Fibroblast of lung (primary cell): ENCODE measurements around the gene ANKFN1. TPM values are rescaled to one million over a fixed set of nuclear protein-coding genes. Genes with fewer than 3 reads are reported as not detected.

Experiments
- DNase-seq, 2 donors: peaks; one replicate each; pipeline versions ENCODE4 v3.0.0 to v3.0.0-alpha.2; 2010; ENCODE audit warnings: low read depth in 2 of 2
- H2AFZ ChIP-seq: 2 replicates; pipeline ENCODE4 v1.5.1; 2012; ENCODE audit warnings: low read length, control low read depth, inconsistent platforms
- H3K27ac ChIP-seq: 2 replicates; pipeline ENCODE4 v1.5.1; 2011; ENCODE audit warnings: low read length, control low read depth; ENCODE audit not compliant: insufficient read depth
- H3K27me3 ChIP-seq: 2 replicates; pipeline ENCODE4 v1.5.1; 2011; ENCODE audit warnings: mild to moderate bottlenecking, low read length; ENCODE audit not compliant: control insufficient read depth, insufficient read depth
- H3K36me3 ChIP-seq: 2 replicates; pipeline ENCODE4 v1.5.1; 2011; ENCODE audit warnings: low read length; ENCODE audit not compliant: control insufficient read depth, insufficient read depth
- H3K4me1 ChIP-seq: 2 replicates; pipeline ENCODE4 v1.5.1; 2011; ENCODE audit warnings: low read length; ENCODE audit not compliant: control insufficient read depth, insufficient read depth; ENCODE audit errors: extremely low read depth
- H3K4me2 ChIP-seq: 2 replicates; pipeline ENCODE4 v1.5.1; 2011; ENCODE audit warnings: low read length, control low read depth; ENCODE audit not compliant: insufficient read depth; ENCODE audit errors: extremely low read depth
- H3K4me3 ChIP-seq, 4 experiments: fragments of 200-600 bp in 1 of 4; sonication (generic) in 1 of 4; replicated peaks in 1 of 4; 2 replicates each; pipeline ENCODE4 v1.5.1; 2011 to 2016; ENCODE audit warnings: low read length in 4 of 4, low read depth in 3 of 4, mild to moderate bottlenecking in 3 of 4, control low read depth in 2 of 4, inconsistent platforms in 1 of 4, mixed read lengths in 1 of 4; ENCODE audit not compliant: insufficient read depth in 1 of 4; ENCODE audit errors: control extremely low read depth in 1 of 4
- H3K79me2 ChIP-seq: 2 replicates; pipeline ENCODE4 v1.5.1; 2012; ENCODE audit warnings: mild to moderate bottlenecking, low read length, inconsistent platforms; ENCODE audit not compliant: control insufficient read depth, insufficient read depth
- H3K9ac ChIP-seq: 2 replicates; pipeline ENCODE4 v1.5.1; 2011; ENCODE audit warnings: mild to moderate bottlenecking, low read length, control low read depth; ENCODE audit not compliant: insufficient read depth
- H3K9me3 ChIP-seq: 2 replicates; pipeline ENCODE4 v1.5.1; 2012; ENCODE audit warnings: low read depth, low read length; ENCODE audit not compliant: control insufficient read depth, insufficient read depth
- H4K20me1 ChIP-seq: 2 replicates; pipeline ENCODE4 v1.5.1; 2011; ENCODE audit warnings: low read length; ENCODE audit not compliant: control insufficient read depth, insufficient read depth; ENCODE audit errors: extremely low read depth
- CTCF ChIP-seq, 2 donors: IDR thresholded peaks in 1 of 2; conservative IDR thresholded peaks in 1 of 2; 1 replicate in 1 of 2; 2 replicates in 1 of 2; pipeline ENCODE4 v1.5.1; 2011 to 2012; ENCODE audit warnings: low read length in 2 of 2, control low read depth in 1 of 2, inconsistent platforms in 1 of 2, low read depth in 1 of 2, mild to moderate bottlenecking in 1 of 2
- EZH2 ChIP-seq: IDR thresholded peaks from 2 replicates; pipeline ENCODE4 v1.5.1; 2012; ENCODE audit warnings: low read length, control low read depth, mild to moderate bottlenecking; ENCODE audit errors: missing control alignments
- polyA plus RNA-seq, 2 donors: library from polyadenylated mRNA; depleted of rRNA in 1 of 2; stranded (reverse) in 1 of 2; unstranded in 1 of 2; fragments of >200 nt; gene quantifications; 2 replicates each; pipeline ENCODE4 v1.2.1, GENCODE V29; 2011 to 2012; ENCODE audit warnings: missing spikeins in 1 of 2
- total RNA-seq: library from RNA; depleted of rRNA; stranded (reverse); fragments of >200 nt; gene quantifications from 2 replicates; pipeline ENCODE4 v1.2.1, GENCODE V29; 2014

The ANKFN1 gene
- total and polyA plus RNA-seq, 2 donors (not counting 1 experiment from before 2014, with no cell fraction given), result 0.19 TPM; not detected in 1

GRCh38 chr17:56257075-56257474 lies 103.8 kb downstream of the ANKFN1 start:
- H2AFZ ChIP-seq, result no peak overlapping the region
- no peak overlapping the region for H3K9ac ChIP-seq
- no peaks in the 10 kb centered on the region for H3K9me3 ChIP-seq
- TF ChIP-seq CTCF (conservative IDR thresholded peaks at IDR 0.05 in 1 of 2, IDR thresholded peaks at IDR 0.05 in 1 of 2; ENCODE audit: low read depth in 1 of 2, low read length in 2 of 2) (no peak), EZH2 (no peak)
- H3K4me2 ChIP-seq, result no peak overlapping the region
- H3K4me1 ChIP-seq, result no peaks in the 10 kb centered on the region
- no peaks in the 10 kb centered on the region for H3K36me3 ChIP-seq
- H3K27ac ChIP-seq, result no peak overlapping the region
- no peaks in the 10 kb centered on the region for H4K20me1 ChIP-seq
- no peak for DNase-seq
- no peaks in the 10 kb centered on the region for H3K79me2 ChIP-seq
- H3K27me3 ChIP-seq, result no peaks in the 10 kb centered on the region
- H3K4me3 ChIP-seq, result no peak overlapping the region

GRCh38 chr17:56260376-56261002 lies 107.2 kb downstream of the ANKFN1 start:
- Histone ChIP-seq H3K4me2 (no peak overlapping the region), H2AFZ (no peak overlapping the region)
- no peak for DNase-seq

DNA sequence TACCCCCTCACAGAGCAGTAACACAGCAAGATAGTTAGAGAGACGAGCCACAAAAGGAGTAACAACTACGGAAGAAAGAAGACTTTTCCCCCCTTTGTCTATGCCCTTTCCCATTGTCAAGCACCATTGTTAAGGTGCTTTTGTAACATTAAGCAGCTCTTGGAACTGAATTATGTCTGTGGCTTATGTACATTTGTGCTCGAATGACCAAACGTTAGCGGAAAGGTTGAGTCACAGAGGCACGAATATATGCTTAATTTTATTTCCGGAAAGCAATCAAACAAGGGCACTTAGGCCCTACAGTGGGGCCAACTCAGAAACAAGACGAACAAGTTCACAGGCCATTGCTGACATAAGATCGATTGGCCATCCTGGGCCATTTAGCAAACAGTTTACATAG lies 109.5 kb downstream of the ANKFN1 start:
- no peaks in the 10 kb centered on the region for H3K4me1 ChIP-seq
- no peak overlapping the region for H2AFZ ChIP-seq
- no peaks in the 10 kb centered on the region for H4K20me1 ChIP-seq
- no peak overlapping the region for H3K27ac ChIP-seq
- H3K36me3 ChIP-seq, result no peaks in the 10 kb centered on the region
- no peak for TF ChIP-seq EZH2
- TF ChIP-seq CTCF (conservative IDR thresholded peaks at IDR 0.05 in 1 of 2, IDR thresholded peaks at IDR 0.05 in 1 of 2; ENCODE audit: low read depth in 1 of 2, low read length in 2 of 2), result no peak
- no peaks in the 10 kb centered on the region for H3K9me3 ChIP-seq
- peak in 1 of 2 donors; percentile 41 for DNase-seq
- no peak overlapping the region for H3K9ac ChIP-seq
- H3K27me3 ChIP-seq, result no peaks in the 10 kb centered on the region
- H3K4me2 ChIP-seq, result no peak overlapping the region
- no peak overlapping the region for H3K4me3 ChIP-seq
- no peaks in the 10 kb centered on the region for H3K79me2 ChIP-seq

More at GRCh38 chr17:56260376-56261002, 107.2 kb downstream of the ANKFN1 start:
- Histone ChIP-seq H3K4me1 (no peaks in the 10 kb centered on the region), H3K27ac (no peak overlapping the region), H3K79me2 (no peaks in the 10 kb centered on the region), H3K9ac (no peak overlapping the region), H4K20me1 (no peaks in the 10 kb centered on the region), H3K27me3 (no peaks in the 10 kb centered on the region), H3K4me3 (no peak overlapping the region), H3K36me3 (no peaks in the 10 kb centered on the region), H3K9me3 (no peaks in the 10 kb centered on the region)
- no peak for TF ChIP-seq CTCF (conservative IDR thresholded peaks at IDR 0.05 in 1 of 2, IDR thresholded peaks at IDR 0.05 in 1 of 2; ENCODE audit: low read depth in 1 of 2, low read length in 2 of 2)
